ENCODE measurements around the gene LENEP. TPM values are rescaled to one million over a fixed set of nuclear protein-coding genes. Genes with fewer than 3 reads are reported as not detected.

The LENEP gene
- total RNA-seq, 1 experiment from 2014 or later = not detected

Other genes starting within 250 kb of the LENEP start
- gene KCNN3, start 123.3 kb upstream of the LENEP start, total RNA-seq (2014; rRNA removed; shearing (Covaris generic)) = 0.37 TPM in 1 of 2 replicates, not detected in the other
- 5.5 and 6.2 TPM in 2 replicates for gene PMVK, start 56.9 kb upstream of the LENEP start, total RNA-seq (2014; rRNA removed; shearing (Covaris generic))
- gene PBXIP1, start 37.5 kb upstream of the LENEP start, total RNA-seq (2014; rRNA removed; shearing (Covaris generic)) = 66.7 and 97.9 TPM in 2 replicates
- 27.5 and 41.7 TPM in 2 replicates for gene PYGO2, start 31.8 kb upstream of the LENEP start, total RNA-seq (2014; rRNA removed; shearing (Covaris generic))
- gene SHC1, start 22.8 kb upstream of the LENEP start, total RNA-seq (2014; rRNA removed; shearing (Covaris generic)) = 64.4 and 84.5 TPM in 2 replicates
- gene CKS1B, start 18.9 kb upstream of the LENEP start, total RNA-seq (2014; rRNA removed; shearing (Covaris generic)) = 338 TPM in 2 replicates
- gene FLAD1, start 10.2 kb upstream of the LENEP start, total RNA-seq (2014; rRNA removed; shearing (Covaris generic)) = 32.2 and 44.4 TPM in 2 replicates
- gene ZBTB7B, start 9.2 kb downstream of the LENEP start, total RNA-seq (2014; rRNA removed; shearing (Covaris generic)) = 20.7 and 37.5 TPM in 2 replicates
- not detected in 2 replicates for gene DCST2, start 40.2 kb downstream of the LENEP start, total RNA-seq (2014; rRNA removed; shearing (Covaris generic))
- not detected in 2 replicates for gene DCST1, start 40.2 kb downstream of the LENEP start, total RNA-seq (2014; rRNA removed; shearing (Covaris generic))
- gene ADAM15, start 57.7 kb downstream of the LENEP start, total RNA-seq (2014; rRNA removed; shearing (Covaris generic)) = 74.5 and 90.0 TPM in 2 replicates
- gene EFNA4, start 70.2 kb downstream of the LENEP start, total RNA-seq (2014; rRNA removed; shearing (Covaris generic)) = 22.8 and 36.2 TPM in 2 replicates
- 0.59 and 2.9 TPM in 2 replicates for gene EFNA3, start 85.3 kb downstream of the LENEP start, total RNA-seq (2014; rRNA removed; shearing (Covaris generic))
- gene EFNA1, start 134.3 kb downstream of the LENEP start, total RNA-seq (2014; rRNA removed; shearing (Covaris generic)) = 15.1 and 17.9 TPM in 2 replicates
- gene SLC50A1, start 142.3 kb downstream of the LENEP start, total RNA-seq (2014; rRNA removed; shearing (Covaris generic)) = 55.7 and 62.9 TPM in 2 replicates
- gene DPM3, start 146.9 kb downstream of the LENEP start, total RNA-seq (2014; rRNA removed; shearing (Covaris generic)) = 88.4 and 175 TPM in 2 replicates
- gene KRTCAP2, start 179.7 kb downstream of the LENEP start, total RNA-seq (2014; rRNA removed; shearing (Covaris generic)) = 209 and 323 TPM in 2 replicates
- gene TRIM46, start 180.3 kb downstream of the LENEP start, total RNA-seq (2014; rRNA removed; shearing (Covaris generic)) = 1.1 and 3.1 TPM in 2 replicates
- gene THBS3, start 214.3 kb downstream of the LENEP start, total RNA-seq (2014; rRNA removed; shearing (Covaris generic)) = 10.0 and 12.7 TPM in 2 replicates
- 92.8 and 95.2 TPM in 2 replicates for gene MTX1, start 215.1 kb downstream of the LENEP start, total RNA-seq (2014; rRNA removed; shearing (Covaris generic))

All from M059J (cell line).